Suprapubic skin (tissue), 4 donors: ENCODE data around the gene TBC1D16.

Source experiments
- CTCF ChIP-seq, 2 donors: fragments of 200-600 bp in 1 of 2; fragments of 450-650 bp in 1 of 2; sonication (generic) in 1 of 2; IDR thresholded peaks; one replicate each; pipeline ENCODE4 v1.5.1; 2016 to 2019; ENCODE audit warnings: antibody characterized with exemption in 2 of 2, mild to moderate bottlenecking in 1 of 2, moderate library complexity in 1 of 2
- EP300 ChIP-seq: sonication (generic); formaldehyde crosslinking; IDR thresholded peaks from one replicate; pipeline ENCODE4 v1.6.1; 2017; ENCODE audit warnings: antibody characterized with exemption
- POLR2A ChIP-seq, 2 donors: fragments of 450-650 bp; IDR thresholded peaks; one replicate each; pipeline ENCODE4 v1.6.1; 2017; ENCODE audit warnings: antibody characterized with exemption in 2 of 2, mild to moderate bottlenecking in 2 of 2, moderate library complexity in 2 of 2
- POLR2AphosphoS5 ChIP-seq, 3 donors: sonication (generic); formaldehyde crosslinking; IDR thresholded peaks; one replicate each; pipeline ENCODE4 v1.6.1; 2017; ENCODE audit warnings: antibody characterized with exemption in 3 of 3

GRCh38 chr17:80045703-80046102, 10.0 kb upstream of the TBC1D16 start:
- TF ChIP-seq CTCF (IDR thresholded peaks at IDR 0.05) (no peak), POLR2A (IDR thresholded peaks at IDR 0.05) (no peak), POLR2AphosphoS5 (IDR thresholded peaks at IDR 0.05) (no peak), EP300 (no peak)
